Adipocyte (in vitro differentiated cells): ENCODE data around the gene RASSF5.

ENCODE experiments used
- DNase-seq: peaks from one replicate; pipeline ENCODE4 v3.0.0-alpha.2; 2015; ENCODE audit warnings: low read depth
- H3K27me3 ChIP-seq: replicated peaks from 2 replicates; pipeline ENCODE4 v1.7.0; 2013; ENCODE audit warnings: mild to moderate bottlenecking, low read length, moderate library complexity; ENCODE audit not compliant: control insufficient read depth, insufficient read depth
- H3K36me3 ChIP-seq: 2 replicates; pipeline ENCODE4 v1.7.0; 2013; ENCODE audit warnings: low read length, mild to moderate bottlenecking, moderate library complexity; ENCODE audit not compliant: control insufficient read depth, insufficient read depth, severe bottlenecking
- H3K4me1 ChIP-seq: 2 replicates; pipeline ENCODE4 v1.7.0; 2013; ENCODE audit warnings: mild to moderate bottlenecking, low read length, moderate library complexity; ENCODE audit not compliant: control insufficient read depth, insufficient read depth
- H3K4me3 ChIP-seq: 2 replicates; pipeline ENCODE4 v1.7.0; 2013; ENCODE audit warnings: mild to moderate bottlenecking, low read length, moderate library complexity
- H3K9ac ChIP-seq: 2 replicates; pipeline ENCODE4 v1.7.0; 2013; ENCODE audit warnings: mild to moderate bottlenecking, low read length, moderate library complexity
- H3K9me3 ChIP-seq: 2 replicates; pipeline ENCODE4 v1.7.0; 2013; ENCODE audit warnings: mild to moderate bottlenecking, low read length, moderate library complexity; ENCODE audit not compliant: control insufficient read depth

Gene RASSF5

DNA sequence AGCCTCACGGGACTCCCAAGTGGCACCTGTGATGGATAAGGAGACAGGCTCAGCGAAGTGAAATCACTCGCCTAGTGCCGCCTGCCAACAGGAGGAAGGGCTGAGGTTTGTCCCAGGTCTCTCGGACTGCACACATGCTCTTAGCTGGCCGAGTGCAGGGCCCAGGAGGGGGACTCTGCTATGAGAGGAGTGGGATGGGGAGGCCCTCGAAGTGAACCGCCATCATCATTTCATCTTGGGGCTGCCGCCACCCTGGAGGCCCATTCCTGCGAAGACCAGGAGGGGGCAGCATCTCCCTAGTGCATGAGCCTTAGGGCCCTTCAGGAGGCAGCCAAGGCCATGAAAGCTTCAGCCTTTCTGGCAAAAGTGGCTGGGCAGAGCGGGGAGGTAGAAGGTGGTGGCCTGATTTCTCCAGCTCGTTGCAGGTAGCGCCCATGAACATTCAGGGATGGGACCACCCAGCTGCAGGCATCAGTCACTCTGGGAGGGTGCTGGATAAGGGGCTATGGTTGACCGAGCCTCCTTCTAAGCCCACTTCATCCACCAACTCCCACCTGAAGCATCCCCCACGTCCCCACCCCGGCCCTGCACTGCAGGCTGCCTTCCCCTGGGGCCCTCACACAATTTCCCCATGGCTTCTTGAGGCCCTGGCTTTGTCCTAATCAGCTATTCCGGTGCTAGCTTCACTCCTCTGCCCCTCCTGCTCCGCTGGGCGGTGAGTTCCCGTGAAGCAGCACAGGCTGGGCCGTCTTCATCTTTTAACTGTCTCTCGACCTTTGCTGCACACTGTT lies 17.2 kb upstream of the RASSF5 start:
- Histone ChIP-seq H3K4me1 (peaks cover 10% of the 10 kb centered on the region), H3K9ac (no peak overlapping the region), H3K4me3 (no peak overlapping the region), H3K9me3 (no peaks in the 10 kb centered on the region), H3K27me3 (no peaks in the 10 kb centered on the region), H3K36me3 (peaks cover 39% of the 10 kb centered on the region)
- peak; percentile 88 for DNase-seq

DNA sequence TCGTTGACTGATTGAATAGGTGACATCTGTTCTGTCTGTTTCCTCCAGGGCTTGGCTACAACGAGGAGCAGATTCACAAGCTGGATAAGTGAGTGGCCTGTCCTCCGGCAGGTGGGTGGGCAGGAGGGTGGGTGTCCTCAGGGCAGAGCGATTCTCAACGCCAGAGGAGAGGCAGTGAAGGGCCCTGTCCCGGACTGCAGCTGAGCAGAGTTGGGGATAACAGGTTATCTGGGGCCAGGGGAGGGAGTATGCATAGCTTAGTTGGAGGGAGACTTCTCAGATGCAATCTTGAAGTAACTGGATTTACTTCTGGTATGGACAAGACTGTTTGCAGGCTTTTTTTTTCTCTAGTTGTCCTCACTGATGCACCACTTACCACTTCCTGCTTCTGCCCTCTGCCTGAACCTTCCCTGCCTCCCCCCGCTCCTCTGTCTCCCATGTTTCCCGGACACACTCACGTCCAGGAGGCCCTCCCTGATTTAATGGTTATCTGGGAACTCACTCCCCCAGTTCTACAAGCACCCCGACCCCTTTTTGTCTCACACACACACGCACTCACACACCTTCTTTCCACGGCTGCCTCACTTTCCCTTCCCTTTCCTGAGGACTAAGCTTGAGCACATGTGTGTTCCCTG lies 16.4 kb upstream of the RASSF5 start:
- peaks cover 17% of the 10 kb centered on the region for H3K4me1 ChIP-seq
- H3K9ac ChIP-seq, result no peak overlapping the region
- DNase-seq, result no peak
- no peaks in the 10 kb centered on the region for H3K27me3 ChIP-seq
- no peaks in the 10 kb centered on the region for H3K9me3 ChIP-seq
- H3K4me3 ChIP-seq, result no peak overlapping the region
- peaks cover 39% of the 10 kb centered on the region for H3K36me3 ChIP-seq

- H3K9ac ChIP-seq, result no peak overlapping the region
- peaks cover 39% of the 10 kb centered on the region for H3K36me3 ChIP-seq
- no peaks in the 10 kb centered on the region for H3K27me3 ChIP-seq
- no peak for DNase-seq
- no peak overlapping the region for H3K4me3 ChIP-seq
- H3K9me3 ChIP-seq, result no peaks in the 10 kb centered on the region
- peaks cover 24% of the 10 kb centered on the region for H3K4me1 ChIP-seq
Measured at GRCh38 chr1:206491616-206492015, 15.7 kb upstream of the RASSF5 start.

DNA sequence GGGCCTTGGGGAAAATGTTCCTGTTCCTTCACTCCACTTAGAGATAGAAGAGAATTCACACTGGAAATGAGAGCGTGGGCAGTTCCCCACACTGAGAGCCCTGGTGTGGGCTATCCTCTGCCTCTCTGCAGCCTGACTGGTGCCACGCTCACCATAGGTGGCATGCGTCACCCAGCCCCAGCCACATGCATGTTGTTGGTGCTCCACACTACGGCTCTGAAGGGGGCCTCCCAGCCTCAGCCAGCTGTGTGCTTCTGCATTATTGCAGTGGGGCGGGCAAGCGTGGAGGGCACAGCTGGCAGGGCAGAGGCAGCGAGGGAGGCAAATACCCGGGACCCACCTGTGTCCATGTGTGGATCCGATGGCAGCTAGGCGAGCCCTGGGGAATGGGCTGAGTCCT lies 14.7 kb upstream of the RASSF5 start:
- Histone ChIP-seq H3K36me3 (peaks cover 39% of the 10 kb centered on the region), H3K9me3 (no peaks in the 10 kb centered on the region), H3K4me1 (peaks cover 28% of the 10 kb centered on the region), H3K27me3 (no peaks in the 10 kb centered on the region), H3K4me3 (no peak overlapping the region), H3K9ac (no peak overlapping the region)
- no peak for DNase-seq

- no peaks in the 10 kb centered on the region for H3K9me3 ChIP-seq
- no peak overlapping the region for H3K4me3 ChIP-seq
- H3K9ac ChIP-seq, result no peak overlapping the region
- H3K36me3 ChIP-seq, result peaks cover 33% of the 10 kb centered on the region
- DNase-seq, result no peak
- no peaks in the 10 kb centered on the region for H3K27me3 ChIP-seq
- H3K4me1 ChIP-seq, result peaks cover 33% of the 10 kb centered on the region
Measured at GRCh38 chr1:206493279-206493678, 14.1 kb upstream of the RASSF5 start.

- H3K9ac ChIP-seq, result peak overlapping the region; percentile 13
- no peak for DNase-seq
- no peaks in the 10 kb centered on the region for H3K27me3 ChIP-seq
- peaks cover 31% of the 10 kb centered on the region for H3K4me1 ChIP-seq
- peaks cover 33% of the 10 kb centered on the region for H3K36me3 ChIP-seq
- no peaks in the 10 kb centered on the region for H3K9me3 ChIP-seq
- peak overlapping the region; percentile 8 for H3K4me3 ChIP-seq
Measured at GRCh38 chr1:206495011-206495461, 12.3 kb upstream of the RASSF5 start.

DNA sequence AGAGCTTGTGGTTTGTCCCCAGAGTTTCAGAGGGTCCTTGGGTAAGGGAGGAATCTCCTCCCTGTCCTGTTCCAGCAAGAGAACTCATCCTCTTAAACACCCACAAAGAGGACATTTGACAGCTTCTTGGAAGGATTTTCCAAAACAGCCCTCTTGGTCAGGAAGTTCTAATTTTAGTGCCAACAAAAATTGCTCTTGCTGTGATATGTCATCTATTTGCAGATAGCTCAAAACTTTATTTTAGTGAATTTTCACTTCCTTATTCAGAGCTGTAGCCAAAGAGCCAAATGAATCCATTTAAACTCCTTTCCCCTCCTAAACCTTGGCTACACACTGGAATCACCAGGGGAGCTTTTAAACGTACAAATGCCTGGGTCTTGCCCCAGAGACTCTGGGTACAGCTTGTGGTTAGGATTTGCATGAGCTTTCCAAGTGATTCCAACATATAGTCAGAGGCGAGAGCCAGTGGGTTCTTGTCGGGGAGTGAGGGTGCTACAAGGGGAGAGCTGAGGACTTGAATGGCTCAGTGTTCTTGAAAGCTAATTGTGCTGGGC lies 11.8 kb upstream of the RASSF5 start:
- no peaks in the 10 kb centered on the region for H3K27me3 ChIP-seq
- H3K36me3 ChIP-seq, result peaks cover 33% of the 10 kb centered on the region
- no peaks in the 10 kb centered on the region for H3K9me3 ChIP-seq
- H3K4me3 ChIP-seq, result peak overlapping the region; percentile 8
- H3K4me1 ChIP-seq, result peaks cover 31% of the 10 kb centered on the region
- peak overlapping the region; percentile 13 for H3K9ac ChIP-seq
- DNase-seq, result no peak

DNA sequence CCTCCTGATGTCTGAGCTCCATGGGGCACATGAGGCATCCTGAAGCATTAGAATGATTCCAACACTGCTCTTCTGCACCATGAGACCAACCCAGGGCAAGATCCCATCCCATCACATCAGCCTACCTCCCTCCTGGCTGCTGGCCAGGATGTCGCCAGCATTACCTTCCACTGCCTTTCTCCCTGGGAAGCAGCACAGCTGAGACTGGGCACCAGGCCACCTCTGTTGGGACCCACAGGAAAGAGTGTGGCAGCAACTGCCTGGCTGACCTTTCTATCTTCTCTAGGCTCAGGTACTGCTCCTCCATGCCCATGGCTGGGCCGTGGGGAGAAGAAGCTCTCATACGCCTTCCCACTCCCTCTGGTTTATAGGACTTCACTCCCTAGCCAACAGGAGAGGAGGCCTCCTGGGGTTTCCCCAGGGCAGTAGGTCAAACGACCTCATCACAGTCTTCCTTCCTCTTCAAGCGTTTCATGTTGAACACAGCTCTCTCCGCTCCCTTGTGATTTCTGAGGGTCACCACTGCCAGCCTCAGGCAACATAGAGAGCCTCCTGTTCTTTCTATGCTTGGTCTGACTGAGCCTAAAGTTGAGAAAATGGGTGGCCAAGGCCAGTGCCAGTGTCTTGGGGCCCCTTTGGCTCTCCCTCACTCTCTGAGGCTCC lies 11.1 kb upstream of the RASSF5 start:
- H3K9me3 ChIP-seq, result no peaks in the 10 kb centered on the region
- no peak overlapping the region for H3K4me3 ChIP-seq
- no peak for DNase-seq
- peaks cover 28% of the 10 kb centered on the region for H3K36me3 ChIP-seq
- no peak overlapping the region for H3K9ac ChIP-seq
- no peaks in the 10 kb centered on the region for H3K27me3 ChIP-seq
- H3K4me1 ChIP-seq, result peaks cover 38% of the 10 kb centered on the region

DNA sequence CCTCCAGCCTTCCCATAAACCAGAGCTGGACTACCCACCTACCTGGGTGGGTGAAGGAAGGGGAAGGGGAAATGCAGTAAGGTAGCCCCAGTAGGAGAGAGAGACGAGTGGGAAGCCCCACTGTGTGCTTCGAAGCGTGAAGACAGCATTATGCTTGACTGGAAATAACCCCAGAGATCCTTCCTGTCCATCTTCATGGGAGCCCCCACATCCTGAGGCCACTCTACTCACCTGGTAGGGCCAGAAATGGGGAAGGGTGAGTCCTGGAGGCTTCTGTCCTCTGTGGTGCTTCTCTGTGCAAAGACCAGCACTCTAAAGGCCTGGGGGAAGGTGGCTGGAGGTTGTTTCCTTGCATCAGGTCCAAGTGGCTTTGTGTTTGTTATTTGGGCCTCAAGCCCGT lies 10.0 kb upstream of the RASSF5 start:
- no peak for DNase-seq
- no peak overlapping the region for H3K9ac ChIP-seq

DNA sequence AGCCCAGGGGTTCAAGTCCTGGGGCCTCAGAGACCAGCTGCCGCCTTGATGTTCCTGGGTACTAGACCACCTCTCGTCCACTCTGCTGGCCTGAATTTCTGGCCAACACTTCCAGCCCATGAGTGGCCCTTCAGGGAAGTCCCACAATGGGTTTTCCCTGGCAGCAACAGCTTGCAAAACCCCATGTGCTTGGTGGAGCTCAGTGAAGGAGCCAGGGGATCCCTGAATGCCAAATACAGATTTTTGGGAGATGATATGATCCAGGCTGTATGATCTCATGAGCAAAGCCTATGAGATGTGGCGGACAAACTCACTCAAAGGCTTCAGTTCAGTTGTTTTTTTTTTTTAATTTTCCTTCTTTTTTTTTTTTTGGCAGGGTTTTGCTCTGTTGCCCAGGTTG lies 9.6 kb upstream of the RASSF5 start:
- no peaks in the 10 kb centered on the region for H3K27me3 ChIP-seq
- no peaks in the 10 kb centered on the region for H3K9me3 ChIP-seq
- H3K36me3 ChIP-seq, result peaks cover 13% of the 10 kb centered on the region
- no peak overlapping the region for H3K9ac ChIP-seq
- no peak overlapping the region for H3K4me3 ChIP-seq
- no peak for DNase-seq
- H3K4me1 ChIP-seq, result peaks cover 53% of the 10 kb centered on the region

More for the DNA sequence above, 10.0 kb upstream of the RASSF5 start:
- Histone ChIP-seq H3K27me3 (no peaks in the 10 kb centered on the region), H3K4me1 (peaks cover 49% of the 10 kb centered on the region), H3K4me3 (no peak overlapping the region), H3K9me3 (no peaks in the 10 kb centered on the region), H3K36me3 (peaks cover 17% of the 10 kb centered on the region)

- Histone ChIP-seq H3K4me1 (peaks cover 62% of the 10 kb centered on the region), H3K36me3 (peaks cover 6% of the 10 kb centered on the region), H3K4me3 (no peak overlapping the region), H3K9me3 (no peaks in the 10 kb centered on the region), H3K9ac (no peak overlapping the region), H3K27me3 (no peaks in the 10 kb centered on the region)
- DNase-seq, result no peak
Measured at GRCh38 chr1:206498685-206499084, 8.6 kb upstream of the RASSF5 start.
